HCT116 (cell line): Measurements from ENCODE around the gene CCDC83. TPM values are rescaled to one million over a fixed set of nuclear protein-coding genes. Genes with fewer than 3 reads are reported as not detected.

Experiments used
- ATAC-seq: fragments of 200-7000 bp; cut with Tn5 transposase; 2 replicates; pipeline ENCODE4 v1.9.1; 2020; ENCODE audit warnings: mild to moderate bottlenecking, moderate library complexity
- BruUV-seq: library from RNA; stranded (reverse); fragments of 400-500 nt; replicated peaks from 2 replicates; lab custom pipeline; 2021; lab: Mats Ljungman, UMichigan
- CTCF ChIA-PET: fragments of 300-600 bp; sonication (Branson Sonifier 250); formaldehyde crosslinking; loops from one replicate; lab custom pipeline; 2021; ENCODE audit warnings: antibody characterized with exemption; lab: Charles Lee
- POLR2A ChIA-PET: fragments of 300-600, 350-600 bp; sonication (Branson Sonifier 250); formaldehyde crosslinking; loops from one replicate; lab custom pipeline; 2021; ENCODE audit warnings: antibody characterized with exemption; lab: Charles Lee
- RAD21 ChIA-PET, 2 experiments: fragments of 300-600 bp; sonication (Branson Sonifier 250); formaldehyde crosslinking; loops; one replicate each; lab custom pipeline; 2023; ENCODE audit warnings: low total read pairs in 2 of 2; ENCODE audit not compliant: uncharacterized antibody in 2 of 2, unreplicated experiment in 2 of 2, low non-redundant PET in 1 of 2; lab: Charles Lee
- DNase-seq: peaks from one replicate; pipeline ENCODE4 v3.0.0-alpha.2; 2010; ENCODE audit warnings: low read depth, low spot score
- H2AFZ ChIP-seq: fragments of 200-600 bp; shearing (Covaris generic), sonication (generic); 2 replicates; pipeline ENCODE4 v1.6.1; 2017; ENCODE audit warnings: low read depth, mixed run types, mixed read lengths, antibody characterized with exemption, low read length; ENCODE audit not compliant: poor library complexity, severe bottlenecking
- H3K27ac ChIP-seq: 2 replicates; pipeline ENCODE4 v1.5.1; 2012; ENCODE audit warnings: low read depth, low read length
- H3K27me3 ChIP-seq: fragments of 200-600 bp; sonication (generic); 2 replicates; pipeline ENCODE4 v1.6.1; 2016; ENCODE audit warnings: mixed run types, low read length, mixed read lengths; ENCODE audit not compliant: insufficient read depth
- H3K36me3 ChIP-seq, 2 experiments: fragments of 200-500 bp in 1 of 2; fragments of 200-600 bp in 1 of 2; sonication (Bioruptor generic) in 1 of 2; sonication (generic) in 1 of 2; 2 replicates each; pipeline versions ENCODE4 v1.5.1 to v1.6.1; 2014 to 2016; ENCODE audit warnings: low read length in 2 of 2, inconsistent platforms in 1 of 2, mixed read lengths in 1 of 2, mixed run types in 1 of 2; ENCODE audit not compliant: insufficient read depth in 2 of 2, control insufficient read depth in 1 of 2
- H3K4me1 ChIP-seq, 2 experiments: fragments of 200-600 bp in 1 of 2; sonication (generic) in 1 of 2; 2 replicates each; pipeline versions ENCODE4 v1.5.1 to v1.6.1; 2012 to 2017; ENCODE audit warnings: low read length in 2 of 2, inconsistent platforms in 1 of 2, mild to moderate bottlenecking in 1 of 2, mixed read lengths in 1 of 2, mixed run types in 1 of 2, moderate library complexity in 1 of 2; ENCODE audit not compliant: insufficient read depth in 2 of 2, control insufficient read depth in 1 of 2
- H3K4me2 ChIP-seq: fragments of 200-600 bp; sonication (generic); 2 replicates; pipeline ENCODE4 v1.6.1; 2017; ENCODE audit warnings: mixed run types, low read length, mixed read lengths
- H3K4me3 ChIP-seq, 2 experiments: fragments of 200-600 bp in 1 of 2; sonication (generic) in 1 of 2; replicated peaks in 1 of 2; 2 replicates each; pipeline ENCODE4 v1.5.1; 2011 to 2016; ENCODE audit warnings: low read length in 2 of 2, control low read depth in 1 of 2, low read depth in 1 of 2, mild to moderate bottlenecking in 1 of 2, mixed read lengths in 1 of 2, mixed run types in 1 of 2
- H3K79me2 ChIP-seq: fragments of 200-600 bp; sonication (generic); 2 replicates; pipeline ENCODE4 v1.6.1; 2017; ENCODE audit warnings: mild to moderate bottlenecking, mixed run types, low read length, moderate library complexity, mixed read lengths; ENCODE audit not compliant: insufficient read depth
- H3K9ac ChIP-seq: fragments of 200-600 bp; sonication (generic); 2 replicates; pipeline ENCODE4 v1.6.1; 2016; ENCODE audit warnings: low read length, mixed read lengths
- H3K9me2 ChIP-seq: fragments of 200-600 bp; sonication (generic), shearing (Covaris generic); 2 replicates; pipeline ENCODE4 v1.6.1; 2017; ENCODE audit warnings: mixed run types, mild to moderate bottlenecking, moderate library complexity; ENCODE audit not compliant: insufficient read depth
- H3K9me3 ChIP-seq, 2 experiments: fragments of 200-500 bp in 1 of 2; fragments of 200-600 bp in 1 of 2; sonication (Bioruptor generic) in 1 of 2; sonication (generic) in 1 of 2; 2 replicates each; pipeline ENCODE4 v1.6.1; 2014 to 2017; ENCODE audit warnings: low read length in 2 of 2, mixed read lengths in 2 of 2, inconsistent platforms in 1 of 2, low read depth in 1 of 2, mild to moderate bottlenecking in 1 of 2, mixed run types in 1 of 2, moderate library complexity in 1 of 2; ENCODE audit not compliant: control insufficient read depth in 1 of 2, insufficient read depth in 1 of 2
- H4K20me1 ChIP-seq: fragments of 200-600 bp; sonication (generic), shearing (Covaris generic); 2 replicates; pipeline ENCODE4 v1.6.1; 2017; ENCODE audit warnings: mixed run types, mild to moderate bottlenecking, moderate library complexity; ENCODE audit not compliant: insufficient read depth
- CBX3 ChIP-seq: IDR thresholded peaks from 2 replicates; pipeline ENCODE4 v1.6.1; 2012; ENCODE audit warnings: low read depth
- CEBPB ChIP-seq: IDR thresholded peaks from 2 replicates; pipeline ENCODE4 v1.6.1; 2012; ENCODE audit warnings: low read depth
- ELF1 ChIP-seq: IDR thresholded peaks from 2 replicates; pipeline ENCODE4 v1.6.1; 2012; ENCODE audit warnings: low read depth, borderline replicate concordance
- EZH2phosphoT487 ChIP-seq: fragments of 200-600 bp; IDR thresholded peaks from 2 replicates; pipeline ENCODE4 v1.6.1; 2018; ENCODE audit warnings: antibody characterized with exemption, borderline replicate concordance
- JUND ChIP-seq: IDR thresholded peaks from 2 replicates; pipeline ENCODE4 v1.6.1; 2012
- POLR2A ChIP-seq: IDR thresholded peaks from 2 replicates; pipeline ENCODE4 v1.7.0; 2011; ENCODE audit warnings: borderline replicate concordance; ENCODE audit not compliant: insufficient read depth, insufficient read length; ENCODE audit errors: extremely low read depth
- POLR2AphosphoS5 ChIP-seq: IDR thresholded peaks from 2 replicates; pipeline ENCODE4 v1.6.1; 2011; ENCODE audit warnings: mild to moderate bottlenecking, low read depth, low read length, moderate library complexity
- RAD21 ChIP-seq: IDR thresholded peaks from 2 replicates; pipeline ENCODE4 v1.6.1; 2012; ENCODE audit warnings: low read depth, mild to moderate bottlenecking
- SIN3A ChIP-seq: IDR thresholded peaks from 2 replicates; pipeline ENCODE4 v1.6.1; 2012; ENCODE audit warnings: low read depth
- SP1 ChIP-seq: IDR thresholded peaks from 2 replicates; pipeline ENCODE4 v1.6.1; 2012; ENCODE audit warnings: low read depth
- intact Hi-C: fragments of 100-400 bp; cut with micrococcal nuclease; formaldehyde crosslinking; loops from 2 replicates; pipeline ENCODE4 v1.10.0; 2022
- total RNA-seq: library from RNA; stranded (reverse); gene quantifications from one replicate; pipeline ENCODE4 v1.2.1, GENCODE V29; 2021; ENCODE audit not compliant: unreplicated experiment
- TF ChIP-seq, protein P1 (sequence below), 3 experiments: fragments of 200-600 bp in 1 of 3; sonication (generic) in 1 of 3; IDR thresholded peaks in 2 of 3; conservative IDR thresholded peaks in 1 of 3; 2 replicates each; pipeline ENCODE4 v1.5.1; 2012 to 2017; ENCODE audit warnings: low read depth in 2 of 3, low read length in 2 of 3, antibody characterized with exemption in 1 of 3, borderline replicate concordance in 1 of 3, control low read depth in 1 of 3, mild to moderate bottlenecking in 1 of 3, mixed read lengths in 1 of 3, mixed run types in 1 of 3, moderate library complexity in 1 of 3; ENCODE audit not compliant: insufficient read depth in 1 of 3
- TF ChIP-seq, protein P2 (sequence below): IDR thresholded peaks from 2 replicates; pipeline ENCODE4 v1.6.1; 2012
- TF ChIP-seq, protein P3 (sequence below): IDR thresholded peaks from 2 replicates; pipeline ENCODE4 v1.6.1; 2012

The CCDC83 gene
- total RNA-seq, 1 experiment from 2014 or later = not detected

DNA sequence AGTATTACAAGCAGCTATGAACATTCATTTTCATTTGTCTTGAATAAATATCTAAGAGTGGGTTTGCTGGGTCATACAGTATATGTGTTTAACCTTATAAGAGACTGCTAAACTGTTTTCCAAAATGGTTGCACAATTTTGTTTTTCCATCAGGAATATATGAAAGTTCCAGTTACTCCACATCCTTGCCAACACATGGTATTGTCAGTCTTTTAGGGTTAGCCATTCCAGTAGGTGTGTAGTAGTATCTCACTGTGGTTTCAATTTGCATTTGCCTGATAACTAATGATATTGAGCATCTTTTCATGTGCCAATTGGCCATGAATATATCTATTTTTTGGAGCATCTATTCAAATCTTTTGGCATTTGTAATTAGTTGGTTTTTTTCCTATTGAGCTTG, 7.7 kb upstream of the CCDC83 start:
- Histone ChIP-seq H3K4me3 (no peak overlapping the region), H3K9me3 (no peaks in the 10 kb centered on the region), H3K4me1 (peaks cover 13 to 22% of the 10 kb centered on the region in 2 experiments), H3K9ac (no peak overlapping the region), H3K27ac (no peak overlapping the region), H3K4me2 (no peak overlapping the region), H3K9me2 (no peaks in the 10 kb centered on the region), H3K79me2 (no peaks in the 10 kb centered on the region), H2AFZ (no peak overlapping the region), H4K20me1 (no peaks in the 10 kb centered on the region), H3K27me3 (no peaks in the 10 kb centered on the region), H3K36me3 (no peaks in the 10 kb centered on the region)
- BruUV-seq = no TSS peak
- ChIA-PET RAD21 (no interaction called here), POLR2A (no interaction called here), CTCF (no interaction called here)
- no peak for TF ChIP-seq JUND
- TF ChIP-seq, protein P1, sequence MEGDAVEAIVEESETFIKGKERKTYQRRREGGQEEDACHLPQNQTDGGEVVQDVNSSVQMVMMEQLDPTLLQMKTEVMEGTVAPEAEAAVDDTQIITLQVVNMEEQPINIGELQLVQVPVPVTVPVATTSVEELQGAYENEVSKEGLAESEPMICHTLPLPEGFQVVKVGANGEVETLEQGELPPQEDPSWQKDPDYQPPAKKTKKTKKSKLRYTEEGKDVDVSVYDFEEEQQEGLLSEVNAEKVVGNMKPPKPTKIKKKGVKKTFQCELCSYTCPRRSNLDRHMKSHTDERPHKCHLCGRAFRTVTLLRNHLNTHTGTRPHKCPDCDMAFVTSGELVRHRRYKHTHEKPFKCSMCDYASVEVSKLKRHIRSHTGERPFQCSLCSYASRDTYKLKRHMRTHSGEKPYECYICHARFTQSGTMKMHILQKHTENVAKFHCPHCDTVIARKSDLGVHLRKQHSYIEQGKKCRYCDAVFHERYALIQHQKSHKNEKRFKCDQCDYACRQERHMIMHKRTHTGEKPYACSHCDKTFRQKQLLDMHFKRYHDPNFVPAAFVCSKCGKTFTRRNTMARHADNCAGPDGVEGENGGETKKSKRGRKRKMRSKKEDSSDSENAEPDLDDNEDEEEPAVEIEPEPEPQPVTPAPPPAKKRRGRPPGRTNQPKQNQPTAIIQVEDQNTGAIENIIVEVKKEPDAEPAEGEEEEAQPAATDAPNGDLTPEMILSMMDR (IDR thresholded peaks at IDR 0.05 in 2 of 3, conservative IDR thresholded peaks at IDR 0.05 in 1 of 3; ENCODE audit: borderline replicate concordance in 1 of 3, insufficient read depth in 1 of 3, low read depth in 2 of 3, low read length in 2 of 3) = no peak
- intact Hi-C loops = no loop called here
- DNase-seq (no peak), ATAC-seq (no peak)

DNA sequence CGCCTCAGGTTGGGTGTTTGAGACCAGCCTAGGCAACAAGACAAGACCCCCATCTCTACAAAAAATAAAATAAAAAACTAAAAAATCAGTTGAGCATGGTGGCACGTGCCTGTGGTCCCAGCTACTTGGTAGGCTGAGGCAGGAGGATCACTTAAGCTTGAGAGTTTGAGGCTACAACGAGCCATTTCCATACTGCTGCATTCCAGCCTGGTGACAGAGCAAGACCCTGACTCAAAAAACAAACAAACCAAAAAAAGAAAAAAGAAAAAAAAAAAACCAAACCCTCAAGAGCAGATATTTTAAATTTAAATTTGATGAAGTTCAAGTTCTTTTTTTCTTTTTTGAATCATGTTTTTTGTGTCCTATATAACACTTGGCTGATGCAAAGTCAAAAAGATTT, 7.2 kb upstream of the CCDC83 start:
- ChIA-PET POLR2A (no interaction called here), RAD21 (no interaction called here), CTCF (no interaction called here)
- no TSS peak for BruUV-seq
- intact Hi-C loops = no loop called here
- Histone ChIP-seq H3K4me1 (peaks cover 13 to 22% of the 10 kb centered on the region in 2 experiments), H3K36me3 (no peaks in the 10 kb centered on the region), H3K27me3 (no peaks in the 10 kb centered on the region), H3K9me3 (no peaks in the 10 kb centered on the region), H3K27ac (no peak overlapping the region), H3K9ac (no peak overlapping the region), H3K79me2 (no peaks in the 10 kb centered on the region), H3K4me2 (no peak overlapping the region), H4K20me1 (no peaks in the 10 kb centered on the region), H3K4me3 (no peak overlapping the region), H2AFZ (no peak overlapping the region), H3K9me2 (no peaks in the 10 kb centered on the region)
- DNase-seq (no peak), ATAC-seq (no peak)
- TF ChIP-seq, protein P1 (IDR thresholded peaks at IDR 0.05 in 2 of 3, conservative IDR thresholded peaks at IDR 0.05 in 1 of 3; ENCODE audit: borderline replicate concordance in 1 of 3, insufficient read depth in 1 of 3, low read depth in 2 of 3, low read length in 2 of 3) = no peak
- TF ChIP-seq RAD21 (no peak), SIN3A (no peak), ELF1 (no peak), POLR2AphosphoS5 (no peak), CBX3 (no peak), EZH2phosphoT487 (no peak), SP1 (no peak), CEBPB (no peak), POLR2A (no peak)
- TF ChIP-seq, protein P2, sequence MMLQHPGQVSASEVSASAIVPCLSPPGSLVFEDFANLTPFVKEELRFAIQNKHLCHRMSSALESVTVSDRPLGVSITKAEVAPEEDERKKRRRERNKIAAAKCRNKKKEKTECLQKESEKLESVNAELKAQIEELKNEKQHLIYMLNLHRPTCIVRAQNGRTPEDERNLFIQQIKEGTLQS = no peak
- TF ChIP-seq, protein P3, sequence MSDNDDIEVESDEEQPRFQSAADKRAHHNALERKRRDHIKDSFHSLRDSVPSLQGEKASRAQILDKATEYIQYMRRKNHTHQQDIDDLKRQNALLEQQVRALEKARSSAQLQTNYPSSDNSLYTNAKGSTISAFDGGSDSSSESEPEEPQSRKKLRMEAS = no peak
